Mesenteric fat pad (tissue), 1 donor: ENCODE data around the gene IPMK. TPM values are rescaled to one million over a fixed set of nuclear protein-coding genes. Genes with fewer than 3 reads are reported as not detected.

ENCODE experiments used
- DNase-seq: peaks from one replicate; pipeline ENCODE4 v3.0.0-alpha.2; 2020; ENCODE audit warnings: low spot score
- total RNA-seq: library from RNA; stranded (reverse); fragmentation: NEBNext Ultra II Directional; extraction: Animal tissue kit (Norgen Biotek cat#: 25700); gene quantifications from one replicate; pipeline ENCODE4 v1.2.1, GENCODE V29; 2021
- donor health status: DM: yes; HTN: yes; CAD: no.

The IPMK gene
- total RNA-seq, 1 donor from 2014 or later: 5.7 TPM

GRCh38 chr10:58225654-58226053 is 42.0 kb downstream of the IPMK start:
- DNase-seq: no peak

GRCh38 chr10:58220769-58221451 is 46.8 kb downstream of the IPMK start:
- DNase-seq: no peak

GRCh38 chr10:58219875-58220274 is 47.8 kb downstream of the IPMK start:
- no peak for DNase-seq

GRCh38 chr10:58217612-58218011 is 50.1 kb downstream of the IPMK start:
- DNase-seq: no peak

GRCh38 chr10:58212622-58213021 is 55.1 kb downstream of the IPMK start:
- no peak for DNase-seq

GRCh38 chr10:58210160-58210559 is 57.5 kb downstream of the IPMK start:
- no peak for DNase-seq

- DNase-seq: no peak
These were observed 58.0 kb downstream of the IPMK start for GRCh38 chr10:58209669-58210068.

- DNase-seq: no peak
These were observed 61.4 kb downstream of the IPMK start for GRCh38 chr10:58206251-58206650.

- no peak for DNase-seq
These were observed 66.0 kb downstream of the IPMK start for GRCh38 chr10:58201704-58202103.

GRCh38 chr10:58189269-58189668 is 78.4 kb downstream of the IPMK start:
- DNase-seq: no peak

GRCh38 chr10:58184120-58184670 is 83.5 kb downstream of the IPMK start:
- DNase-seq: no peak

- DNase-seq: no peak
These were observed 87.0 kb downstream of the IPMK start for GRCh38 chr10:58180666-58181065.

- no peak for DNase-seq
These were observed 88.5 kb downstream of the IPMK start for GRCh38 chr10:58179238-58179637.

- no peak for DNase-seq
These were observed 88.9 kb downstream of the IPMK start for GRCh38 chr10:58178811-58179210.

- DNase-seq: no peak
These were observed 90.2 kb downstream of the IPMK start for GRCh38 chr10:58177362-58177947.

- DNase-seq: no peak
These were observed 91.4 kb downstream of the IPMK start for GRCh38 chr10:58175990-58176900.

- no peak for DNase-seq
These were observed 92.9 kb downstream of the IPMK start for GRCh38 chr10:58174831-58175230.

- DNase-seq: no peak
These were observed 94.3 kb downstream of the IPMK start for GRCh38 chr10:58173391-58173790.

- no peak for DNase-seq
These were observed 96.5 kb downstream of the IPMK start for GRCh38 chr10:58171146-58171545.

GRCh38 chr10:58164517-58164916 is 103.2 kb downstream of the IPMK start:
- DNase-seq: no peak

- DNase-seq: no peak
These were observed 108.9 kb downstream of the IPMK start for GRCh38 chr10:58158806-58159205.
